NT2/D1 (cell line): ENCODE data around the gene ADAP2.
A peak's percentile ranks its signal among the peaks of the same experiment; 100 is the strongest.

Experiments
- DNase-seq: peaks from one replicate; pipeline ENCODE4 v3.0.0-alpha.2; 2011; ENCODE audit warnings: low read depth, low spot score
- H3K27me3 ChIP-seq: 2 replicates; pipeline ENCODE4 v1.6.0; 2011; ENCODE audit warnings: mild to moderate bottlenecking; ENCODE audit not compliant: insufficient read length, insufficient read depth
- H3K36me3 ChIP-seq: 2 replicates; pipeline ENCODE4 v1.6.1; 2011; ENCODE audit warnings: mild to moderate bottlenecking, low read length, mixed read lengths; ENCODE audit not compliant: insufficient read depth, insufficient read length
- H3K4me1 ChIP-seq: 2 replicates; pipeline ENCODE4 v1.5.1; 2011; ENCODE audit not compliant: insufficient read depth, insufficient read length
- H3K4me3 ChIP-seq: 2 replicates; pipeline ENCODE4 v1.5.1; 2011; ENCODE audit warnings: low read depth; ENCODE audit not compliant: insufficient read length
- H3K9ac ChIP-seq: 2 replicates; pipeline ENCODE4 v1.6.0; 2011; ENCODE audit warnings: low read depth; ENCODE audit not compliant: insufficient read length
- H3K9me3 ChIP-seq: 2 replicates; pipeline ENCODE4 v1.5.1; 2011; ENCODE audit warnings: mild to moderate bottlenecking, low read length; ENCODE audit not compliant: insufficient read depth
- SUZ12 ChIP-seq: IDR thresholded peaks from 2 replicates; pipeline ENCODE4 v1.6.1; 2011; ENCODE audit not compliant: insufficient read length, insufficient read depth; ENCODE audit errors: extremely low read depth
- YY1 ChIP-seq: IDR thresholded peaks from 2 replicates; pipeline ENCODE4 v1.6.1; 2011; ENCODE audit not compliant: insufficient read length, insufficient read depth
- ZNF274 ChIP-seq: IDR thresholded peaks from 2 replicates; pipeline ENCODE4 v1.6.1; 2011; ENCODE audit warnings: mild to moderate bottlenecking, low read depth, low read length

ADAP2 gene

GRCh38 chr17:30913955-30914354 lies 7.8 kb upstream of the ADAP2 start:
- Histone ChIP-seq H3K9me3 (no peaks in the 10 kb centered on the region), H3K4me3 (no peak overlapping the region), H3K36me3 (no peaks in the 10 kb centered on the region), H3K9ac (no peak overlapping the region), H3K27me3 (no peaks in the 10 kb centered on the region), H3K4me1 (no peaks in the 10 kb centered on the region)
- TF ChIP-seq YY1 (no peak), SUZ12 (no peak), ZNF274 (no peak)
- no peak for DNase-seq

DNA sequence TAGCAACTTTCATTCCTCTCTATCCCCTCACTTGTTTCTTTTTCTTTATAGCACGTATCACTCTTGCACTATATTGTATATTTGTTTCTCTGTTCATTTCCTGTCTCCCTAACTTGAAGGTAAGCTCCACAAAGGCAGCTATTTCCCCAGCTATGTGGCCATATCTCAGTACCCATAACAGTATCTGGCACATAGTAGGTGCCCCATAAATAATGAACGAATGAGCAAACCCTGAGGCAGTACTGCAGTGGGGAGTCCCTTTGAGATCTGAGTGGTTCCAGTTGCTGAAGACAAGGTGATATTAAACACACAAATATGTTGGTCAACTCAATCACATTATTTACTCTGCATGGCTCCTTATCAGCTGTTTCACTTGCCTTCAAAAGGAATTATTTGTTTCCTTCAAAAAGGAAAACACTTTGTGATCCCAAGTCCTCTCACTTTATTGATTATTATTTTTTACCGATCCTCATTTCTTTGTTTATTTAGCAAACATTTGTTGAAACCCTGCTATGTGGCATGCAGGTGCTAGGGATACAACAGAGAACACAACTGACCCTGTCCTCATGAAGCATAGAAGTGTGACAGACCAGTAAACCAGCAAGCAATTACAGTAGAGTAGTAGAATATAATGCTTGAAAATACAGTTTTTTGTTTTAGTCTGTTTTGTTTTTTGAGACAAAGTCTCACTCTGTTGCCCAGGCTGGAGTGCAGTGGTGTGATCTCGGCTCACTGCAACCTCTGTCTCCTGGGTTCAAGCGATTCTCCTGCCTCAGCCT lies 5.7 kb upstream of the ADAP2 start:
- no peak for TF ChIP-seq ZNF274
- no peak for TF ChIP-seq YY1
- TF ChIP-seq SUZ12 = no peak
- H3K36me3 ChIP-seq = no peaks in the 10 kb centered on the region
- H3K4me1 ChIP-seq = no peaks in the 10 kb centered on the region
- H3K4me3 ChIP-seq = no peak overlapping the region
- H3K27me3 ChIP-seq = peaks cover 8% of the 10 kb centered on the region
- no peaks in the 10 kb centered on the region for H3K9me3 ChIP-seq
- no peak overlapping the region for H3K9ac ChIP-seq
- no peak for DNase-seq

DNA sequence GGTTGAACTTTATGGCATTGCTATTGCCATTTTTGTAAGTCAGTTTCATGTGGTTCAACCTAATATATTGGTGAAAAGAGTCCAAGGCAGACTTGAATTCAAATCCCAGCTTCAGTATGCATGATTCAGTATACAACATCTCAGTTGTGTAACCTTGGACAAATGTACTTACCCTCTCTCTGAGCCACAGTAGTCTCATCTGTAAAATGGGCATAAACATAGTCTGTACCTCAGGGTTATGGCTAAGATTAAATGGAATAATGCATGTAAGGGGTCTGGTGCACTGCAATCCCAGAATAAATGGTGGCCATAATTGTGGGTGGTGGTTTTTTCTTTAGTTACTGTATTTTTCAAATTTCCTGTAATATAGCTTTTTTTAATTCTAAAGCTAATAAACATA lies 4.7 kb upstream of the ADAP2 start:
- no peaks in the 10 kb centered on the region for H3K36me3 ChIP-seq
- no peak for DNase-seq
- H3K4me3 ChIP-seq = no peak overlapping the region
- peaks cover 19% of the 10 kb centered on the region for H3K27me3 ChIP-seq
- H3K9me3 ChIP-seq = no peaks in the 10 kb centered on the region
- no peak for TF ChIP-seq ZNF274
- no peak overlapping the region for H3K9ac ChIP-seq
- no peaks in the 10 kb centered on the region for H3K4me1 ChIP-seq

DNA sequence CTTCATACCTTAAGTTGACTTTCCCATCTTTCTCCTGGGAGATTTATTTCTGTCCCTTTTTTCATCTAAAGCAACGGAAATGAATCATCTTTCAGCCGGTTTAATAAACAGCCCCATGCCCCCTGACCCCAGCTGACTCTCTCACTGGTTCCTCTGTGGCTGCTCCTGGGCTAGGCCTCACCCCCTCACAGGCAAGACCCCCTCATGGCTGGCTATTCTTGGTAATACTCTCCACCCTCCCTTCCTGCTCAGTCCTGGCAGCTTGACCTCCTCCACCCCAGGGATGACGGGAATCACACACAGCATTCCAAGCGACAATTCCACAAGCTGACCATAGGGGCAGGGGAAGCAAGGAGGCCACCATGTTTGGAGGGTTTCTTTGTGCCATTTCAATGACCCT lies 1.5 kb upstream of the ADAP2 start:
- TF ChIP-seq YY1 (no peak), ZNF274 (no peak), SUZ12 (no peak)
- no peak overlapping the region for H3K4me3 ChIP-seq
- H3K4me1 ChIP-seq = no peaks in the 10 kb centered on the region
- no peak overlapping the region for H3K9ac ChIP-seq
- H3K27me3 ChIP-seq = peaks cover 38% of the 10 kb centered on the region
- H3K36me3 ChIP-seq = no peaks in the 10 kb centered on the region
- H3K9me3 ChIP-seq = no peaks in the 10 kb centered on the region
- DNase-seq = no peak

DNA sequence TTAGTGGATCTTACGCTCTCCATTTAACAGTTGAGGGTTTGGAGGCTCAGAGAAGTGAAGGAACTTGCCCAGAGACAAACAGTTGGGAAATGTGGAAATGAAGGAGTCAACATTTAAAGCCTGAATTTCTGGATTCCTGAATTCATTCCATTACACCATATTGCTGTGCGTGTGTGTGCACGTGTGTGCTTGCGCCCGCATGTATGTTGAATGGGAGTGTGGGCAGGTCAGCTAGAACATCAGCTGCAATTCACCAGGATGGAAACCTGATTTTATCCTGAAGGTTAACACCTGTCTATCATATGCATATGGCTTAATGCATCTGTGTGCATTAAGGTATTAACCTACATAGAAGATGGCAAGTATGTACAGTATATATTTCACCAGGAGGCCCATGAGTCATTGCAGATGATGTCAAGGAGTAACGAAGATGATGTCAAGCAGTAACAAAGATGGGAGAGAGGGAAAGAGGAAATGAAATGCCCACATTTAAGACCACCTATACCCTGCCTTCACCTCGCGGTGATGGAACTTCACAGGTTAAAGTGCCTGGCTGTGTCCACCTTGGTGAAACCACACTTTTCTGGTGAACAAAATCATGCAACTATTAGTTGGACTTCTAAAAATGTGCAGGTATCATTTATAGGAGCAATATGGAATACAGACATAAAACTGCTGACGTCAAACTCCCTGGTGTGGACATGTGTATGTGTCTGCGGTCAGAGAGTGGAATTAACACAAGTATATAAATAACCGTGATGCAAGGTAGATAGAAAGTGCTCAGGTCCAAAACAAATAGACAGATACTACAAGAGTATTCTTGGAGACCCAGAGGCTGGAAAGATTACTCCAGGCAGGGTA lies 832 bp upstream of the ADAP2 start:
- H3K4me3 ChIP-seq = no peak overlapping the region
- H3K4me1 ChIP-seq = no peaks in the 10 kb centered on the region
- H3K27me3 ChIP-seq = peaks cover 38% of the 10 kb centered on the region
- no peaks in the 10 kb centered on the region for H3K9me3 ChIP-seq
- no peak overlapping the region for H3K9ac ChIP-seq
- DNase-seq = no peak
- no peaks in the 10 kb centered on the region for H3K36me3 ChIP-seq
- TF ChIP-seq ZNF274 (no peak), YY1 (no peak), SUZ12 (no peak)

DNA sequence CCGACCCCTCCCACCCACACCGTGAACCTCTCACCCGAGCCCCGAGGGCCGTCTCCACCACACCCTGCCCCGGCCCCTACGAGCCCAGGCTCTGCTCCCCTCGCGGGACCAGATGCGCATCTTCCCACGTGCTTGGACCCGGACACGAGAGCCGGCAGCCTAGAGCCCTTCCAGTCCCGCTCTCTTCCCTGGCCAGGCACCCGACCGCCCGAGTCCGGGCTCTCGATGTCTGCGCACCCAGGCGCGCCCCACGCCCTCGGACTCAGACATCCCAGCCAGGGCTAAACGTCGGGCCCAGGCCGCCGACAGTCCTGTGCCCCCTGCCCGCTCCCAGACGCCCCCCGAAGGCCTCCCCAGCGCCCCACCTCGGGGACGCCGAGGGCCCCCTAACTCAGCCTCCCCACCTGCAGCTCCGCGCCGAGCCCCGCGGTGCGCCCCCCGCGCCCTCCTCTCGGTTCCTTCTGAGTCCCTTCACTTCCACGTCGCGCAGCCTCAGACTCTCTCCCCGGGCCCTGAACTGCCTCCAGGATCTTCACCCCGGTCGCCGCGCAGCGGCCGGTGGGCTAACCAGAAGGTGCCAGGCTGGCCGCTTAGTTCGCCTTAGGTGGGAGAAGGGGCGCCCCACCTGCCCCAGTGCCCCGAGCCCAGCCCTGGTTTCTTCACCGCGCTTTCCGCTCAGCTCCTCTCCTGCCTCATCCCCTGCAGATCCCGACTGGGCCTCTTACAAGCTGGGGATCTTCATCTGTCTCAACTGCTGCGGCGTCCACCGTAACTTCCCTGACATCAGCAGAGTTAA lies 688 bp downstream of the ADAP2 start:
- Histone ChIP-seq H3K27me3 (peaks cover 38% of the 10 kb centered on the region), H3K4me3 (peak overlapping the region; percentile 36), H3K36me3 (no peaks in the 10 kb centered on the region), H3K9me3 (no peaks in the 10 kb centered on the region), H3K4me1 (no peaks in the 10 kb centered on the region), H3K9ac (peak overlapping the region; percentile 21)
- DNase-seq = no peak
- no peak for TF ChIP-seq SUZ12
- TF ChIP-seq YY1 = no peak
- no peak for TF ChIP-seq ZNF274

DNA sequence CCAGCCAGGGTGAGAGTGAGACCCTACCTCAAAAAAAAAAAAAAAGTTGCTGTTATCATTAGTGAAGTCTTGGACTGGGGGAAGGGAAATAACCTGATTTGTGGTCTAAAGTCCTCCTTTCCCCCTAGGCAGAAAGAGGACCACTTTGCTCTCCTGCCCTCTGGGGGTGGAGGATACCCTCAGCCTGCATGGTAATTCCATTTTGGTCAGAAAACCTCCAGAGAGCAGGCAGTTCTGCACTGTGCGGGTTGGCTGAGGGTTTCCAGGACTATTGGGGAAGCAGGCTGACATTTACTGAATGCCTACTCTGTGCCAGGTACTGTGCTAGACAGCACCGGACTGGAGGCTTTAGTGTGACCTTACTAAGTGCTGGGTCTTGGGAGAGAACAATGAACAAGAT lies 2.6 kb downstream of the ADAP2 start:
- no peak for TF ChIP-seq YY1
- no peak for TF ChIP-seq SUZ12
- TF ChIP-seq ZNF274 = no peak
- peaks cover 38% of the 10 kb centered on the region for H3K27me3 ChIP-seq

More for the DNA sequence above, 2.6 kb downstream of the ADAP2 start:
- Histone ChIP-seq H3K9me3 (no peaks in the 10 kb centered on the region), H3K36me3 (no peaks in the 10 kb centered on the region), H3K4me3 (no peak overlapping the region), H3K4me1 (no peaks in the 10 kb centered on the region), H3K9ac (no peak overlapping the region)
- DNase-seq = no peak
